Kasumi-1 (cell line): ENCODE data around the gene MKX.
"Not testable (repeated sequence)": the region's sequence is repeated elsewhere in the genome, so short reads cannot be mapped to it uniquely, and the experiment has no call there.

Experiments used
- DNase-seq, 2 experiments: peaks; one replicate each; lab custom pipeline; 2025; lab: John Stamatoyannopoulos, UW

MKX gene

DNA sequence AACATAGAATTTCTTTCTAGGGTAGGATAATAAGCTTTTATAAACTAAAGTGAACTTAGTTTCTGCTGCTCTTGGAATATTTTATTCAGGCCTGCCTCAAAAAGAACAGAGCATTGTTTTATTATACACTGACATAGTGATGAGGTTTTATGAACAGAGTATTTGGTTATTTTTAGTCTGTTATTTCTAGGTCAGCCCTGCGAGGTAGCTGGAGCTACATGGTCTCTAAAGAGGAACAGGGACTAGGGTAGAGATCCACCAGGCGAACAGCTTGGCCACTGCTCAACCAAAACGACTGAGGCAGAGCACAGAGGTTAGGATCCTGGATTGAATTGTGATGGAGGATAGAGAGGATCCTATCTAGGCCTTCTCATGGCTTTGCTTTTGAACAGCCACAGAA is 53.0 kb downstream of the MKX start:
- no peak for DNase-seq

DNA sequence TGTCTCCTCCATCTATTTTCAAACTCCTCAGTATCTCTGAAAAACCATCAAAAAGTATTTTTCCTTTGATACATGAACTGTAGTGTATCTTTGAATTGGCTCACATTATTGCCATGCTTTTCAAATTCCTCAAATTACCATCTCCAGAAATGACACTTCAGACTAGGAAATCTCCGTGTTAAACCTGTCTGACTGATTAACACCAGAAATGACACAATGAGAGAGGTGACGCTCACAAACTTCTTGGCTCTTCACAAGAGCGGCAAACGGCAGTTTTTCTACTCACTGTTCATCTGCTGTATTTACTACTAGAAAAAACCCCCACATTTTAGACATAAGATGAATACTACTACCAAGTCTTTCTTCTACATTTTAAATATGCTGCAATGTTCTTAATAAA is 56.6 kb downstream of the MKX start:
- DNase-seq = no peak

DNA sequence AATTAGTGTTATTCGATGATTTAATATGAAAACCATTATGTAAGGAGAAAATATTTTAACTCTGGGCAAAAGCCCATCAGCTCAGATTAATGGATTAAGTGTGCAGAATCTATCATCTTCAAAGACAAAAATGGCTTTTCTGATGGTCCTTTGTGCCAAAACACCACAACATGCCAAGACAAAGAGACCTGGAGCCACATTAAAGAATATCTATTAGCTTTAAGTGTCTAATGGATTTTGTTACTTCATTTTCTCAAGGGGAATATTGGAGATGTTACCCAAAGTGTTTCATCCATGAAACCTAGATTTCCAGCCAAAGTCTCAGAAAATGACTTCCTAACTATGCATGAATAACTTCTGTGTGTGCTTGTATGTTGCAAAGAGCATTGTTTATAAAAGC is 57.3 kb downstream of the MKX start:
- no peak for DNase-seq

DNA sequence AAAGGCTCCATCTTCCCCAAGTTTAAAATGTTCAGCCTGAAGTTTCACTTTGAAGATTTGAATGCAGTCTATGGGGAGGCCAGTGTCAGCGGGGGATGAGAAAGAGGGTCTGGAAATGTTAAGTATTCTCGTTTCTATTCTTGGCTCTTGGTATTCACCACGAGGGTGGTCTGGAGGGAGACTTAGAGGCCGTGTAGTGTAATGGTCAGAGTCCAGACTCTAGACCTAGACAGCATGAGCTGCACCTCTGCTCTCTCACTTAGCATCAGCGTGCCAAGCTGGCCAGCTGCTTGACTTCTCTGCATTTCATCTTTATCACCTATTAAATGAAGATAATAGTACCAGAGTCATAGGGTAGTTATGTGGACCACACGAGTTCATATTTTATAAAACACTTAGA is 57.9 kb downstream of the MKX start:
- DNase-seq = no peak

DNA sequence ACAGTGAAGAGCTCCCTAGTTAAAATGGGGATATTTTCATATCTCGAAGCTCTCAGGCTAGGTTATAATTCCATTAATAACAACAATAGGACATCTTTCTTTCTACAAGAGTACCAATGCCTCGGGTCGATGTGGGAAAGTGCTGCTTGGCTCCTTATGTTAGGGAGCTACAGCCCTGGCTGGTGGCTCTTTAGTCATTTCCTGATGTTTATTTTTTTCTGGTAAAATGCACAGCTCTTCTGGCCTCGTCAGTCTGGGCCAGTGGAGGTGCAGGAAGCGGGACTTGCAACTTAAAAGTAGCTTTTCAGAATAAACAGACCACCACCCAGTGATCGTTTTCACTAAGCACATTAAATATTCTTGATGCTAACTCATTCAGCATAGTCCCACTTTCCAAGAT is 58.3 kb downstream of the MKX start:
- no peak for DNase-seq

DNA sequence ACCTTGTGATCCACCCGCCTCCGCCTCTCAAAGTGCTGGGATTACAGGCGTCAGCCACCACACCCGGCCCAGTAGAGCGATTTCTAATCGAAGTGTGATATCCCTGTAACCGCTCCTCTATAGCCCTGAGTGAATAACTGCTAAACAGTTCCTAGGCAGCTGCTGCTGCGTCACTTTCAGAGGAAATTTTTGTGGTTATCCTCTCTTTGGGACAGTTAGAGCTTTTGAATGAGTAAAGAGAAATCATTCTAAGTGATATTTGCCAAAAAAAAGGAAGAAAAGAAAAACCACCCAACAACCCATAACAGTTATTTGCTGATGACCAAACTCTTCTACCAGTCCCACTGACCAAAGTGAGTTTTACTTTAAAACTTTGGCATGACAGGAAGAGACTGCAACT is 59.9 kb downstream of the MKX start:
- DNase-seq = no peak

DNA sequence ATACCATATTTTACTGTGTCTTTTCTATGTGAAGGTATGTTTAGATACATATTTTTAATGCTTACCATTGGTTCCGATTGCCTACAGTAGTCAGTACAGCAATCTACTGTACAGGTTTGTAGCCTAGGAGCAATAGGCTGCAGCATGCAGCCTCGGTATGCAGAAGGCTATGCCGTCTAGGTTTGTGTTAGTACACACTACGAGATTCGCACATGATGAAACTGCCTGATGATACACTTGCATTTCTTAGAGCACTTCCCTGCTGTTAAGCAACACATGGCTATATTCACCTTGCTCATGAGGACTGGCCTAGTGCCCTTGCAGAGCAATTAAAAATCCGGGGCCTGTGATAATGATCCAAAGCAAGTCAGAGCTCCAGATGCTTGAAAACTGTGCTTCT is 62.4 kb downstream of the MKX start:
- DNase-seq = no peak

DNA sequence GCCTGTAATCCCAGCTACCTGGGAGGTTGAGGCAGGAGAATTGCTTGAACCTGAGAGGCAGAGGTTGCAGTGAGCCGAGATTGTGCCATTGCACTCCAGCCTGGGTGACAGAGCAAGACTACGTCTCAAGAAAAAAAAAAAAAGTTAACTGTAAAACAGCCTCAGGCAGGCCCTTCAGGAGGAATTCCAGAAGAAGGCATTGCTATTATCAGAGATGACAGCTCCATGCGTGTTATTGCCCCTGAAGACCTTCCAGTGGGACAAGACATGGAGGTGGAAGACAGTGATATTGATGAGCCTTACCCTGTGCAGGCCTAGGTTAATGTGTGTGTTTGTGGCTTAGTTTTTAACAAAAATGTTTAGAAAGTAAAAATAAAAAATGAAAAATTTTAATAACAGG is 63.8 kb downstream of the MKX start:
- DNase-seq = not testable (repeated sequence)

DNA sequence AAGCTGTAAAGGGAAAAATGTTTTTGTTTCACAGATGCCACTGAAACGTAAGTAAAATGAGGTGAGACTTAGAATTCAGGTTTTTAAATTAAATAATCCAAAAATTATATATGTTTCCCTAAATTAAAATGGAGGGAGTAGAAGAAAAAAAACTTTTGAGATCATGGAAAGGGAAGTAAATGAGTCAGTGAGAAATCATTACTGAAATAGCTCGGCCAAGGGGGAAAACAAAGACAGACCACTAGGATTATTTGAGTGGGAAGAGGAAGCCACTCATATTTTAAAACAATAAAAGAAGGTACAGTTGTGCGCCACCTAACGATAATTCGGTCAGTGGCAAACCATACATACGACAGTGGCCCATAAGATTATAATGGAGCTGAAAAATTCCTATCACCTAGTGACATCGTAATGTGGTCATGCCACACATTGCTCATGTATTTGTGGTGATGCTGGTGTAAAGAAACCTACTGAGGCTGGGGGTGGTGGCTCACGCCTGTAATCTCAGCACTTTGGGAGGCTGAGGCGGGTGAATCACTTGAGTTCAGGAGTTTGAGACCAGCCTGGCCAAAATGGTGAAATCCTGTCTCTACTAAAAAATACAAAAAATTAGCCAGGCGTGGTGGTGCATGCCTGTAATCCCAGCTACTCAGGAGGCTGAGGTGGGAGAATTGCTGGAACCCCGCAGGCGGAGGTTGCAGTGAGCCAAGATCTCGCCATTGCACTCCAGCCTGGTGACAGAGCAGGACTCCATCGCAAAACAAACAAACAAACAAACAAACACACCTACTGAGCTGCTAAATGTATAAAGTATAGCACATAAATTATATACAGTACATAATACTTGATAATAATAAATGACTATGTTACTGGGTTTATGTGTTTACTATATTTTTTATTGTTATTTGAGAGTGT is 64.7 kb downstream of the MKX start:
- DNase-seq = no peak

DNA sequence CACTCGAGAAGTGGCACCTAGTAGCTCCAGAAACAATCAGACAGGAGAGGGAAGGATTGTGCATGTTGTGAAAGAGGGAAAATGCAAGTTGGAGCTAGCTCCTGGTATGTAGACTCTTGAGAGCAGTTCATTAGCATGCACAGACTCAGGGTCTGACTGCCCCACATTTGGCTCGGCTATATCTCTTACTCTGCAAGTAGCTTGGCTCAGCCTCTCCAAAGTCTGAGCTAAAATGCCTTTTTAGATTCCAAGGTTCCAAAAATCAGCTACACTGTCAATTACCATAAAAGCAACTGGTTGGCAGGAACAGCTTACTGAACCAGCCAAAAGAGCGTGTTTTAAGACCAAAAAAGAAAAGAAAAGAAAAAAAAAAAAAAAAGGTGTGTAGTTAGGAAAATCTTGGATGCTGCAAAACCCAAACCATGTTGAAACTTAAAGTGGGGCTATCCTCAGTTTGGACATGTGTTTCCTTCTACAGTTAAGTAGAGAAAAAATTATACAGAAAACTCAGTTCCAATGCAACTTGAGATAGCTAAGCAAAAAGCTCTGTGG is 65.5 kb downstream of the MKX start:
- DNase-seq = no peak

DNA sequence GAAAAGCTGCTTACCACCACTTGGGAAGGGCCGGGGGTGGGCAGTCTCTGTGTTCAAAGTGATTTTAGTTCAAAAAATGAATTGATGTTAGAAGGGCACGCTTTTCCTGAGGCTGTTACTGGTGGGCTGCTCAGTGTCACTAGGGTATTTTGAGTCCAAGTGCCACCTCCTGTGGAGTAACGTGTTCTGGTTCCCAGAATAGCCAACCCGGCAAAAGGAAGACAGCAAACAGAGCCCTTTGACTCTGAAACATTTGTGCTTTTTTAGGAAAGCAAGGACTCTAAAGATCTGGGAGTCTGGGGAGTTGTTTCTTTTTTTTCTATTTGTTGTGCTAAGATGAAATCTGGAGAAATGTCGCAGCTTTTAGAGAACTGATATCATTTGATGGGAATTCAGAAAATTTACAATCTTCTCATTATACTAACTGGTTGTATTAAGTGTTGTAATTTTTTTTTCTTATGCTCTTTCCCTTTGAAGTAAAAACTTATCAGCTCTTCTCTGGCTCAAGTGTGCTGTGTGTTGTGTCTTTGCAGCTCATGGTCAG is 66.2 kb downstream of the MKX start:
- DNase-seq = no peak

DNA sequence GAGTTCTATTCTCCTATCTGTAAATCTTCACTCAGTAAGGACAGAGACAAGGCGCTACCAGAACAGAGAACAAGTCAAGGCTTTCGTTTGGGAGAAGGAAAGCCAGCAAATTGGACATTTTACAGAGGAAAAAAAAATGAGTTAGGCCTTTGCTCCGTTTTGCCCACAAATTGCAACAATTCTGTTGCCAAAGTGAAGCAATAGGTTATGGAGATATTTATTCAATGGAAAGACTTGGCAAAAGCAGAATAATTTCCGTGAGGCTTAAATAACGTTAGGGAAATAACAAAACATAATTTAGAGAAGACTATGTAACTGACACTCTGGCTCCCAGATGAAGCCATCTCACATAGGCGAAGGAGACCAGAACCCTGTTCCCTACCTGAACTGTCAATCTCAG is 67.5 kb downstream of the MKX start:
- DNase-seq = no peak

DNA sequence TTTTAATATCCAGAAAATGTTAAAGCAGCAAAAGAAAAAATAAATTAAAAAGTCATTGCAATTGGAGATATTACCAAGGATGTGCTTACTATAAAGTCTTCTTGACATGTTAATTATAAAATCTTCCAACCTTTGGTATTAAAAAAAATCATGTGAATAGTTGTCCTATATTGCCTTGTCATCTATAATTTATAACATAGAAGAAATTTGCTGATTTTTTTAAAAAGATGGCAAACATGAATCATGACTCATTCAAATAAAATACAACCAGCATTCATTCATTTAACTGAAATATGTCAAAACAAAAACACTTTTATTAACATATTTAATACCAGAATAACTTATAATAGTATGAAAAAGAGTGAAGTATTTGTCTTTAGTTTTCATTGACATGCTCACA is 72.6 kb downstream of the MKX start:
- DNase-seq = no peak

DNA sequence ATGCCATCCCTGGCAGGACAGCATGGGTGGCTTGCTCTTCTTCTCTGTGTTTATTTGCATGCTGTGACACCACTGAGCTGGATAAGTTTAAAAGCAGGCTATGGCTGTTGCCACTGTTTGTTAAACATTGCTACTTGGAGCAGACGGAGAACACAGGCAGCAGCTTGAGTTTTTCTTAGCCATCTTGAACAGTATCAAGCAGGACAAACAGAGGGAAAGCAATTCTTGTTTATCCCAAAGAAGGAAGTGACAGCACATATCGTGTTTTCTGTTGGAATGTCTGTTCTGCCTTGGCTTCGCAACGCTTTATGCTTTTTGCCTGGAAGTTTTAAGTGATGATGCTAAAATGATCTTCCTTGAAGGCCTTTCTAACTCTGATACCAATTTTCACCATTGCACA is 73.8 kb downstream of the MKX start:
- DNase-seq = no peak

DNA sequence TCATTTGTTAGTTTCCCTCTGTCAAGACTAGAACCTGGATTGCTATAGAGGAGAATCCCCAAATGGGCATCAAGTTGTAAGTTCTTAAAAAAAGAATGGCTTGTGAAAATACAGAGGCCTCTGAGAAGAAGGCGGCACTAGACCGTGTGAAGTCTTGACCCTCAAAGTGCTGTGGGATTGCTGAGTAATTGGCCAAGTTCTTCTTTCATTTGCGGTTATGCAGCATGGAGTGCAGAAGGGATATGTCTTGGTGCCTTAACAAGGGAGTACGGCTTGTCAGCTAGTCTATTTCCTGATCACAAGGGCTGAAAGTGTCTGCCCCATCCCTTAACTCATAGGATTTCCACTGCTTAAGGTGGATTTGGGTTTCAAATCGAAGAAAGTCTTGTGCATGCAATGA is 81.2 kb downstream of the MKX start:
- no peak for DNase-seq

DNA sequence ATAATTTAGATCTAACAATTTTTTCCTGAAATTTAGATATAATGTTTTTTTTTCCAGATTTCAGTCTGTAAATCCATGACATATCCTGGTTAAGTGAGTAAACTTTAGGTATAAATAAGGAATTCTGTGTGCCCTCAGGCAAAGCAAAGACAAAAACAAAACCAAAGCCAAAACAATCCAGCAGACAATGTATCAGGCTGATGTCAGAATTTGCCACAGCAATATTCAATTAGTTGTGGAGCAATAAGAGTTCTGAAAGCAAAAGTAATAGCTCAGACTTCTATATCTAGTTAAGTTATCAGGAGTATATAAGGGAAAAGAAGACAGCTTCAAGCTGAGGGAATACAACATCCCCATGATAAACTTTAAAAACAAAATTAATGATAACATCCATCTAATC is 82.0 kb downstream of the MKX start:
- no peak for DNase-seq

DNA sequence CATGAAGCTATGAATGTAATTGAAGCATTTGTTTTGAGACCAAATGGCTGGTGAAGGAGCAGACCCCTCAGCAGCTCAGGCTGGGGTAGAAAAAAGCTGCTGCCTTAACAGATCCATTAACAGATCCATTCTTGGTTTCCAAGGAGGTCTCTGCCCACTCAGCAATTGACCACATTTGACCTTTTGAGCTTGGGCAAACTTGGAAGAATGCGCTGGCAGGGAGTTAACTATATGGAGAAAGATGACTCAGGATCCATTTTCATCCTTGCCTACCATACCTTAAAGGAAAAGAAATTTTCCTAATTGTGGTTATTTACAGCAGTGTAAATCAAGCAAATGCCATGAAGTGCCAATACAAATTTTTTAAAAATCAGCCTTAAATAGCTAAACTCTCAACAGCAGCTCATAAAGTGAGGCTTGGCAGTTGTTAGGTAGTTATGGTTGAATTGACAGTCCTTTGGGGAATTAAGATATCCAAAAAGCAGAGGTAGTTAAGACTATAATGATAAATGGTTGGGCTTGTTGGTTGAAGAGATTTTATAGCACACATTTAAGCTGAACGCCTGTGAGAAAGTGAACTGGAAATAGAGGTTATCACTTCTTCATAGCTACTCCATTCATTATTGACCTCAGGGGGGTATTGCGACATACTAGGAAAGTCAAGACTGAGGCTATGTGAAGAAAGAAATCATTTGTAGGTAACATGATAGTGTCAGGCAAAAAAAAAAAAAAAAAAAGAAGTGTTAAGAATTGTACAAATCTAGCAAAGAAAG is 83.9 kb downstream of the MKX start:
- no peak for DNase-seq

DNA sequence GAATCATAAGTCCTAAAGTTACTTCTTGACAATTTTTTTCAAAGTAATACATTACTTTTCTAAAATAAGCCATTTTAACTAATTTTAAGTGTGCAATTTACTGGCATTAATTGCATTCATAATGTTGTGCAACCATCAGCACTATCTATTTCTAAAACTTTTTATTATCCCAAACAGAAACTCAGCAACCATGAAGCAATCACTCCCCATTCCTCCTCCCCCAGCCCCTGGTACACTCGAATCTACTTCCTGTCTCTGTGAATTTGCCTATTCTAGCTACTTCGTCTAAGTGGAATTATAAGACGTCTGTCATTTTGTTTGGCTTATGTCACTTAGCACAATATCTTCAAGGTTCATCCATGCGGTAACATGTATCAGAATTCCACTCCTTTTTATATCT is 84.9 kb downstream of the MKX start:
- DNase-seq = no peak

DNA sequence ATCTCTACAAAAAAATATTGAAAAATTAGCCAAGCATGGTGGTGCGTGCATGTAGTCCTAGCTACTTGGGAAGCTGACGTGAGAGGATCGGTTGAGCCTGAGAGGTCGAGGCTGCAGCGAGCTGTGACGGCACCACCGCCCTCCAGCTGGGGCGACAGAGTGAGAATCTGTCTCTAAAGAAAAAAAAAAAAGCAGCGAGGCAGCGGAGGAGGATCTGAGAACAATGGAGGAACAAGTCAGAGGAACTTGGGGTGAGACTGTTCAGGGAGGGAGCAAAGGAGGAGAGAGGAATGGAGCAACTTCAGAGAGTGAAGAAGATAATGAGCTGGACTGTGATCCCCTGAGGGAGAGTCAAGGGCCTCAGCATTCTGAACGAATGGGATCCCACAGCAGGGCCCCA is 85.4 kb downstream of the MKX start:
- no peak for DNase-seq

DNA sequence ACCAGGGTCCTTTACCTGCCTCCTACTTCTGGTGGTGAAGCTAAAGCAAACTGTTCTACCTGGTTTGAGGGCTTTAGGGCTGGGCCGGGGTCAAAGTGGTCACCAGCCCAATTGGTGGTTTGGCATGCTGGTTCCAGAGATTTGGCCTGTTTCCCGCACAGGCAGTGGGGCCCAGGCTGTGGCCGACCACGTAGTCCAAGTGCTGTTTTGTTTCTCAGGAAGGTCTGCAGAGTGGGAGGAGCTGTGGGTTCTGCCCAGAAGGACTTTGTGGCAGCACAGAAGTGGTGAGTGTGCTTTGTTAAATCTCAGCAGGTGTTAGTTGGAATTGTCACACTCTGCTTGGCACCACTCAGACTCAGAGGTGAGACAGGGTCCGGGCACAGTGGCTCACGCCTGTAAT is 85.8 kb downstream of the MKX start:
- DNase-seq = no peak

DNA sequence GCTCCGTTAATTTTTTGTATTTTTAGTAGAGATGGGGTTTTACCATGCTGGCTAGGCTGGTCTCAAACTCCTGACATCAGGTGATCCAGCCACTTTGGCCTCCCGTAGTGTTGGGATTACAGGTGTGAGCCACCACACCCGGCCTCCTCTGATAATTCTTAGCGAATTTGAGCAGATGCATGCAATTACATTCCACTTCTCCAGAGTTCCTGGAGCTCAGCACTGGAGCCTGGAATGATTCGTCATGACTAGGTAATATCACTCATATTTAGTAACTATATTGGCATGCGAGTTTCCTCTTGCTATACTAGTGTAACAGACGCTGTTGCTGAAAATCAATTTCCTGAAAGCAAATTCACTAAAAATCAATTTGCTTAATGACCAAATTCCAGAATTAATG is 86.8 kb downstream of the MKX start:
- DNase-seq = no peak

DNA sequence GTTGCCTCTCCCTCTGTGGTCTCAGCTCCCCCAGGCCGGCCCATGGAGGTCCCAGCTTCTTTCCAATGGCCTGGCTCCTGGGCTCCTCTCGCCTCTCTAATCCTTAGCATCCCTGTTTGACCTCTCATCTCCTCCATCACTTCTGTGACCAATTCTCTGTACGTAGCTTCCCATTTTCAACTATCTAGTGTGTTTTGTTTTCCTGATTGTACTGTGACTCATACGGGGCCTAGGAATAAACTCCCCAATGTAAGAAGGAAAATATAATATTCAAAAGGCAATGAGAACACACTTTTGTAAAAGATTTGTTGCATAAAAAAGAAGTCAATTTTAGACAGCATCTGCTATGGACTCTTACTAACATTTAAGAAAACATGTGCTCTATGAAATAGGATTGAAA is 90.3 kb downstream of the MKX start:
- DNase-seq = no peak

DNA sequence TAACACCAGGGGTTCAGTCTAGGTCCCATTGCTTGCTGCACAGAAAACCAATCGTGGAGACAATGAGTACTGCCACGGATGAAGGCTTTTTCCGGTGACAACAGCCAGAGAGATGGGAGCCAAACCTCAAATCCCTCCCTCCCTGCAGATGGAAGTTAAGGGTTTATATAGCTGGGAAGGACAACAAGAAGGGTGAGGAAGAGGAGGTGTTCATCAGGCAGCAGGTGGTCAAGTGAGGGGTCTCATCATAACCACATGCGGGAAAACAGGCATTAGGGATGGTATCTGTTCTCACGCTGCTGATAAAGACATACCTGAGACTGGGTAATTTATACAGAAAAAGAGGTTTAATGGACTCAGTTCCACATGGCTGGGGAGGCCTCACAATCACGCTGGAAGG is 91.3 kb downstream of the MKX start:
- DNase-seq = no peak
